Muscle layer of colon (tissue), 2 donors: Measurements from ENCODE around the gene ADPRHL1.

Source experiments
- H3K27ac ChIP-seq: one replicate; pipeline ENCODE4 v1.7.0; 2013; ENCODE audit warnings: low read depth, mild to moderate bottlenecking, low read length, moderate library complexity
- H3K27me3 ChIP-seq, 2 donors: one replicate each; pipeline ENCODE4 v1.7.0; 2013; ENCODE audit warnings: low read length in 2 of 2, mild to moderate bottlenecking in 2 of 2; ENCODE audit not compliant: insufficient read depth in 2 of 2, control insufficient read depth in 1 of 2
- H3K36me3 ChIP-seq: one replicate; pipeline ENCODE4 v1.7.0; 2013; ENCODE audit warnings: mild to moderate bottlenecking, low read length; ENCODE audit not compliant: insufficient read depth
- H3K4me1 ChIP-seq: one replicate; pipeline ENCODE4 v1.7.0; 2013; ENCODE audit warnings: mild to moderate bottlenecking, low read length; ENCODE audit not compliant: insufficient read depth
- H3K4me3 ChIP-seq, 2 donors: one replicate each; pipeline ENCODE4 v1.7.0; 2013; ENCODE audit warnings: low read length in 2 of 2, low read depth in 1 of 2, mild to moderate bottlenecking in 1 of 2, moderate library complexity in 1 of 2
- H3K9ac ChIP-seq: one replicate; pipeline ENCODE4 v1.7.0; 2013; ENCODE audit warnings: low read length
- H3K9me3 ChIP-seq: one replicate; pipeline ENCODE4 v1.7.0; 2013; ENCODE audit warnings: mild to moderate bottlenecking, low read length
- donor health status: abdominal sarcoma.
- donor health status: Adenocarcinoma of cecum.

Gene ADPRHL1

DNA sequence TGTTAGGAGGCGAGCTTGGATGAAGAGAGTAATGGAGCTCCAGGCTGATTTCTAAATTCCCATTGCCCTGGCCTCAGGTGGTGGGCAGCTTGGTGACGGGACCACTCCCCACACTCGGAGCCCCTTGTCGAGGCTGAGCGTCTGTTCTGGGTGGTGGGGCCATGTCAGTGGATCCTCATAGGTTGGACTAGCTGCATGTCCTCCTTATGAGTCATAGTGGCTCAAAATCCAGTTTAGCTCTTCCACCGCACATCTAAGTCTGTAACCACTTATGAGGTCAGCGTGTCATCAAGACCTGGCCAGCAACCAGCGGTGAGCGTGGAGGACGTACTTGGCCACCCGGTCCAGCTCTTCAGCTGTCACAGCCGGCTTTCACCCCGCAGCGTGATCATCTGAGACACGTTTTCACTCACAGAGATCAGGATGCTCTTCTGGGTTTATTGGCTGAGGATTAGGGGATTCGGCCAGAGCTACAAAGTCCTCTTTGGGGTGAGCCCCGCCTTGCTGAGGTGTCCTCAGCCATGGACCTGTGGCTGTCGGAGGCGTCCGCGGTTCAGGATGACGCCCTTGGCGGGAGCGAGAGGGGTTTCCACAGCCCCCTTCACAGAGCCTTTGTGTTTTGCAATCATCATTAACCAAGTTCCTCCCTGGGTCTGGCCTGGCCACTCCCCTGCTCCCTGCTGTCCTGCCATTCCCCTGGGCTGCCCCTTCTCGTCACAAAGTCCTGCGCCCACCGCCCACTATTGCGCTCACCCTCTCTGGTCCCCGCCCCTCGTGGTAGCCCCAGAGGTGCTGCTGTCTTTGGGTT is 41.9 kb downstream of the ADPRHL1 start:
- H3K4me1 ChIP-seq = peaks cover 7% of the 10 kb centered on the region
- H3K9me3 ChIP-seq = no peaks in the 10 kb centered on the region
- H3K27ac ChIP-seq = no peak overlapping the region
- no peaks in the 10 kb centered on the region for H3K36me3 ChIP-seq
- no peak overlapping the region for H3K4me3 ChIP-seq
- H3K27me3 ChIP-seq = peaks cover 0 to 4% of the 10 kb centered on the region in 2 donors
- H3K9ac ChIP-seq = no peak overlapping the region

DNA sequence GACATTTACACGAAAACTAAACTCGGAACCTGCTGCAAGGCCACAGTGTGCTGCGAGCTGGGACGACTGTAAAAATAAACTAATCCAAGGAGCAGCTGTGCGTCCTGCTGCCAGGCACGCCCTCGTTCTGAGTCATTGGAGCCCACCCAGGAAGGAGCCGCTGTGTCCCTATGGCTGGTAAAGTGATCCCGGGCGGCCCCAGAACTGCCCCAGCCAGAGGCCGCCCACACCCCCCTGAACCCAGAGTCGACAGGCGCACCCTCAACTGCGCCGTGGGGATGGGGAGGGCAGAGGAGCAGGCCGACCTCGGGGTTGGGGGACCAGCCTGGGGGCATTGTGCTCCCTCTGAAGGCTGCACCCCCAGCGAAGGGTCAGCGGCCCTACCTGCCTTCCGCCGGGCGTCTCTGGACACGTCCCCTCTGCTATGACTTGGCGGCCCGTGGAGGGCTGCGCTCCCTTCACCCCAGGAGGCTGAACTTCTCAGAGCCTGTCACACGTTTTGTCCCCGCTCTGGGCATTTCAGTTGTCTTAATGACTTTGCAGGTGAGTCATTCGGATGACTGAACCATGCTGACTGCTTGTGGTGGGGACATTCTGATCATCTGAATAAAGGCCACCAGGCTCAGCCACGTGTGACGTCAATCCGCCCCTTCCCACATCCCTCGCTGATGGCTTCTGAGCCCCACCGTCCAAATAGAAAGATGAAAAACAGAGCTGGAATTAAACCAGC is 42.7 kb downstream of the ADPRHL1 start:
- H3K27ac ChIP-seq = no peak overlapping the region
- H3K36me3 ChIP-seq = no peaks in the 10 kb centered on the region
- peaks cover 0 to 4% of the 10 kb centered on the region in 2 donors for H3K27me3 ChIP-seq
- H3K4me3 ChIP-seq = no peak overlapping the region
- no peaks in the 10 kb centered on the region for H3K9me3 ChIP-seq
- no peak overlapping the region for H3K9ac ChIP-seq
- H3K4me1 ChIP-seq = peaks cover 7% of the 10 kb centered on the region

DNA sequence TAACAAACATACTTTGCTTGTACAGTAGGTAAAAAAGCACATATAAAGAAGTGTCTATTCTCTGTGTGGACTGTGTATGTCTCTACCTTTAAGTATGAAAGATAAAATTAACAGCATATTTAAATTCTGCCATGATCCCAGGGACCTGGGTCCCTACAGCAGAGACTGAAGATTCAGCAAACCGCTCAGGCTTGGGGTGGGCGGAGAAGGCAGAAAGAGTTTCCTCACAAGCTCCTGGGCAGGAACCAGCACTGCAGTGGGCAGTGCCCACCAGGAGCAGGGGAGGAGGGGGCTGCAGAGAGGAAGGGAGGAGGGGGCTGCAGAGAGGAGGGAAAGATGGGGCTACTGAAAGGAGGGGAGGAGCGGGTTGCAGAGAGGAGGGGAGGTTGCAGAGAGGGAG is 44.7 kb downstream of the ADPRHL1 start:
- no peak overlapping the region for H3K27ac ChIP-seq
- H3K36me3 ChIP-seq = no peaks in the 10 kb centered on the region
- peaks cover 2% of the 10 kb centered on the region for H3K4me1 ChIP-seq
- peaks cover 0 to 8% of the 10 kb centered on the region in 2 donors for H3K27me3 ChIP-seq
- no peak overlapping the region for H3K9ac ChIP-seq
- H3K4me3 ChIP-seq = no peak overlapping the region
- H3K9me3 ChIP-seq = no peaks in the 10 kb centered on the region

DNA sequence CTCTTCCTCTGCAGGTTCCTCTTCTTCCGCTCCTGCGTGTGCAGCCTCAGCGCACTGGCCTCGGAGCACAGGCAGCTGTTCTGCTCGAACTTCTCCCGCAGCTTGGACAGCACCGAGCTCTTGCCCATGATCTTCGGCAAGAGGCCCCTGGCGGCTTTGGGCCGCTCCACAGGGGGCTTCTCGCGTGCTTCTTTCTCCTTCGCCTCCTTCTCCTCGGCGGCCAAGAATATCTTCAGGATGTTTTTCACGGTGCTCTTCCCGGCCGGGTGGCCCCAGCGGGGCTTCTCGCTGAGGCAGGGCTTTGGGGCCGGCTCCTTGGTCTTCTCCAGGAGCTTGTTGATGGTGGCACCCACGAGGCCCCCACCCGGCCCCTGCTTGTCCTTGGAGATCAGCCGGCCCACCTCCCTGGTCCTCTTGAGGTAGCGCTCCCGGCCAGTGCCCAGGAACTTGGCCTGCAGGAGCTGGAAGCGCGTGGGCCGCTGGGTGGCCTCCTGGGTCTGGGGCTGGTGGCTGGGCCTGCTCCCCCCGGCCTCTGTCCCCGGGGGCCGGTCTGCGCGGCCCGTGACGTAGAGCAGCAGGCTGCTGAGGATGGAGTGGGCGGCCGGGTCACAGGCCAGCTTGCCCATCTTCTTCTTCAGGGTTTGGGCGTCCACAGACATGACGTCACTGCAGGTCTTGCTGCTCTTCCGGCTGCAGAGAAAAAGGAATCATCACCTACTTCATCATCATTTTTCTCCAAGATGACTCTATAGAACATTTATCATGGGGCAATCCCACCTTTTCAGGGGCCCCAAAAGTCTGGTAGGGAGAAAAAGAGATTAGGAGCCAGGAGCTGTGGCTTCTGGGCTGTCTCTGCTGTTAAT is 45.5 kb downstream of the ADPRHL1 start:
- no peak overlapping the region for H3K27ac ChIP-seq

DNA sequence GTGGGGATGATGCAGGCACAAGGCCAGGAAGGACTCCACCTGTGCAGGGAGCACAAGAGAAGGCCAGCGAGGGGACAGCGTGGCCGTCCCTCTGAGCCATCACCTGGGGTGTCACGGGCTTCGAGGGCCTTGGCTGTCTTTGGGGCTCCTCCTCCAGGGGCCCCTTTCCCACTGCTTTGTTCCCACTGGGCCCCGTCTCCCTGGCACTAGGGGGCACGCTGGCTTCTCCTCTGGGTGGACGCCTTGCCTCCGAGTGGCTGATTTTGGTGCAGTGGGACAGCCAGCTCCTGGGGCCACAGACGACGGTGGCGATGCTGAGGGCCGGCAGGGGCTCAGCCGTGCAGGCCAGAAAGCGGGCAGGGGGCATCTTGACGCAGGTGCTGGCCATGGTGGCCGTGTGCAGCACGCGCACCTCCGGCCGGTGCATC is 46.2 kb downstream of the ADPRHL1 start:
- no peak overlapping the region for H3K4me3 ChIP-seq
- H3K27me3 ChIP-seq = peaks cover 0 to 8% of the 10 kb centered on the region in 2 donors
- H3K27ac ChIP-seq = no peak overlapping the region
- no peak overlapping the region for H3K9ac ChIP-seq
- no peaks in the 10 kb centered on the region for H3K4me1 ChIP-seq
- no peaks in the 10 kb centered on the region for H3K36me3 ChIP-seq
- no peaks in the 10 kb centered on the region for H3K9me3 ChIP-seq

More for the DNA sequence above, 45.5 kb downstream of the ADPRHL1 start:
- Histone ChIP-seq H3K4me3 (no peak overlapping the region), H3K9ac (no peak overlapping the region), H3K4me1 (no peaks in the 10 kb centered on the region), H3K36me3 (no peaks in the 10 kb centered on the region), H3K27me3 (peaks cover 0 to 8% of the 10 kb centered on the region in 2 donors), H3K9me3 (no peaks in the 10 kb centered on the region)

DNA sequence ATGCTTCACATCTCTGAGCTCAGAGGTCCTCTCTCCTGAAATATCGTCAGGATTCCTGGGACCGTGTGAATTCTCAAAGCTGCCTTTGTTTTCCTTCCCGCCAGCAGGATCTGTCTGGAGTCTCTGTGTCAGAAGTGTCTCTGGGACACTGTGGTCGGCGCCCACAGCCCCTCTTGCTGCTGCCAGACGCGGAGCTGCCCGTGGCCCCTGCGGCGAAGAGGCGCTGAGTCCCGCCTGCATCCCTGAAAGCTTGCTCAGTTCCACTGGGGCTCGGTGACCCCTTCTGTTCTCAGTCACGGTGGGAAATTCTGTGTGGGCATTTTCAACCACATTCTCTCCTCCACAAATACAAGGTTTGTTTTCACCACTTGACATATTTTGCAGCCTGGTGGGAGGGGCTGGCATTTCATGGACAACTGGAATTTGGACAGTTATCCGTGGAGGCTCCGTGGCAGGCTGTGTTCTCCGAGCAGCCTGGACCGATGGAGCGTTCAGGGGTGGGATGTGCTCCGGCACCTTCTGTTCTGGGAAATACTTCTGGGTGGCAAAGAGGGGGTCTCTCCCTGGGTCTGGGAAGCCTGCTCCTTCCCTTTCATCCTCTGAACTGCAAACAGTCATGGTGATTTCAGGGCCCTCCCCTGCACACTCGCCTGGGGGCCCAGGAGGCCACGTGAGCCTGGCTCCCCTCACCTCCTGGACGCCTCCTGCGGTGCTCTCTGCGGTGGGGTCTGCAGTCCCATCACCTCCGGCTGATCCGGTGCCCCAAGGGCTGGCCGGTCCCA is 46.8 kb downstream of the ADPRHL1 start:
- H3K27me3 ChIP-seq = peaks cover 0 to 8% of the 10 kb centered on the region in 2 donors
- H3K4me1 ChIP-seq = no peaks in the 10 kb centered on the region
- H3K27ac ChIP-seq = no peak overlapping the region

DNA sequence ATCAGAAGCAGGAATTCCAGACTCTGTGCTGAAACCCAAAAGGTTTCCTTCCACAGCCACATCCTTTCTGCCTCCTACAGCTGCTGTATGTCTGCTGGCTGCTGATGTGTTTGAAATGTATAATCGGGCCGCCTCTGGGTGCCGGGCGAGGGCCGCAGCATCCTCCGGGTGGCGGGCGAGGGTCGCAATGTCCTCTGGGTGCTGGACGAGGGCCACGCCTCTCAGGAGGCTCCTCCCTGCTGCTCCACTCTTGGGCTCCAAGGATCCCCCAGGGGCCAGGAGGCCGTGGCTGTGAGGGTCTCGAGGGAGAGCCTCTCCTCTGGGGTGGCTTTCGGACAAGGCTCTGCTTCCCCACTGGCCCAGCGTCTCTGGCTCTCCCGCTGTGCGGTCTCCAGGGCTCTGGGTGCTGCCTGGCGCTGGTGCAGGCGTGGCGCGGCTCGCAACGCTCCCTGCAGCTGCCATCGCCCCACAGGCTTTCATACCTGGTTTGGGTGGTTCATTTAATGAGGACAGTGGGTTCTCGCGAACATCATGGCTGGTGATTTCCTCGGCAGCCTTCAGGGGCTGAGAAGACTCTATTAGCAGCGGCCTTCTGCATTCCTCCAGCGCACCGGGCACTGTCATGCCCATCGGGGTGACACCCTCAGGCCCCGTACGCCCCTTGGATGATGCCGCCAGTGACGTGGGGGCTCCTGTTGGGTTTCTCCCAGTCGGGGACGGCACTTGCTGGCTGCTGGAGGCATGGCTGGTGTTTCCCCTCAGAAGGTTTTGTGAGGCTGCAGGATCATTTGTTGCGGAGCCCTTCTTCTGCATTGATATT is 47.6 kb downstream of the ADPRHL1 start:
- Histone ChIP-seq H3K9me3 (no peaks in the 10 kb centered on the region), H3K27ac (no peak overlapping the region), H3K27me3 (peaks cover 0 to 14% of the 10 kb centered on the region in 2 donors), H3K36me3 (no peaks in the 10 kb centered on the region), H3K4me3 (no peak overlapping the region), H3K4me1 (no peaks in the 10 kb centered on the region), H3K9ac (no peak overlapping the region)

More for the DNA sequence above, 46.8 kb downstream of the ADPRHL1 start:
- no peaks in the 10 kb centered on the region for H3K9me3 ChIP-seq
- H3K36me3 ChIP-seq = no peaks in the 10 kb centered on the region
- H3K4me3 ChIP-seq = no peak overlapping the region
- H3K9ac ChIP-seq = no peak overlapping the region

DNA sequence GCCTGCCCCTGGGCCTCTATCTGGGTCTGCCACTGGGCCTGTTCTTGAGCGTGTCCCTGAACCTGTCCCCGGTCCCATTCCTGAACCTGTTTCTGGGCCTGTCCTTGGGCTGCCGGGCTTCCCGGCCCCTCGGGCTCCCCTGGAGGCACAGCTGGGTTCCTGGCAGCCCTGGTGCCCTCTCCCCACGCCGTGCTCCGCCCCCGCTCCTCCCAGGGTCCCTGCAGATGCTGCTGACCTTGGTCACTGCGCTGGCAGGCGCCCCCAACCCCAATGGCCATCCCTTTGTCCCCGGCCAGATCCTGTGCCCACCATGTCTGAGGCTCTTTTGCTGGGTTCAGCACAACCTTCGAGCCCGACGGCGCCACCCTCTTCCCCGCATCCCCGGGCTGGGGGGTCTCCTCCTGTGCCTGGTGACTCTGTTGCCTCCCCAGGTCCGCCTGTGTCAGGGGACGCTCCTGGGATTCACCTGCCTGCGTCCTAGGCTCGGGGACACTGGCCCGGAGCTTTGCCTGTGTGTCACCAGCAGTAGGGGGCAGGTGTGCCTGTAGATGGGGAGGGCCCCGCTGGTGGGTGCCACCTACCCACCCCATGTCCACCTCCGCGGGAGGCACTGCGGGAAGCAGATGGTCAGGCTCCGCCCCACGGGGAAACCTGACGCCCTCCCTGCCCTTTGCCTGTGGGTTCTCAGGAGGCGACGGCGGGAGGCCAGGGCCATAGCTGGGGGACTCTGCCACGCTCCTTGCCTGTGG is 48.4 kb downstream of the ADPRHL1 start:
- H3K27ac ChIP-seq = no peak overlapping the region
- H3K9ac ChIP-seq = no peak overlapping the region
- H3K9me3 ChIP-seq = no peaks in the 10 kb centered on the region
- H3K27me3 ChIP-seq = peaks cover 0 to 14% of the 10 kb centered on the region in 2 donors
- no peaks in the 10 kb centered on the region for H3K4me1 ChIP-seq
- no peaks in the 10 kb centered on the region for H3K36me3 ChIP-seq
- H3K4me3 ChIP-seq = no peak overlapping the region

DNA sequence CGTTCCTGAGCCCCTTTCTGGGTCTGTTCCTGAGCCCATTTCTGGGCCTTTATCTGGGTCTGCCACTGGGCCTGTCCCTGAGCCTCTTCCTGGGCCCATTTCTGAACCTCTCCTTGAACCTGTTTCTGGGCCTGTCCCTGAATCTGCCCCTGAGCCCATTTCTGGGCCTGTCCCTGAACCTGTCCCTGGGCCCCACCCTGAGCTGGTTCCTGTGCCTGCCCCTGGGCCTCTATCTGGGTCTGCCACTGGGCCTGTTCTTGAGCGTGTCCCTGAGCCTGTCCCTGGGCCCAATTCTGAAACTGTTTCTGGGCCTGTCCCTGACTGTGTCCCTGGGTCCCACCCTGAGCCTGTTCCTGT is 48.9 kb downstream of the ADPRHL1 start:
- Histone ChIP-seq H3K9ac (no peak overlapping the region), H3K9me3 (no peaks in the 10 kb centered on the region), H3K4me3 (no peak overlapping the region), H3K4me1 (no peaks in the 10 kb centered on the region), H3K27me3 (peaks cover 0 to 14% of the 10 kb centered on the region in 2 donors), H3K27ac (no peak overlapping the region), H3K36me3 (no peaks in the 10 kb centered on the region)
